Stimulated activated CD4-positive, alpha-beta T cell treated with anti-CD3 and anti-CD28 coated beads, Interleukin-1b, Interleukin-23, amount 100 ng/mL, for 24 hours (primary cell): ENCODE data around the gene DXO.

Experiments used
- DNase-seq, 4 experiments: peaks; one replicate each; pipeline ENCODE4 v3.0.0-alpha.2; 2020; ENCODE audit warnings: low read depth in 4 of 4, low spot score in 1 of 4

Gene DXO

GRCh38 chr6:31930962-31931361, 41.0 kb downstream of the DXO start:
- DNase-seq: no peak

GRCh38 chr6:31928672-31928939, 43.3 kb downstream of the DXO start:
- no peak for DNase-seq

- no peak for DNase-seq
These were observed 43.9 kb downstream of the DXO start for GRCh38 chr6:31927863-31928671.

- DNase-seq: no peak
These were observed 44.6 kb downstream of the DXO start, which contains the start of gene C2 for GRCh38 chr6:31927242-31927862. Gene C2 (plus strand): TSS chr6:31927717. CDS start chr6:31927753, 36 bp downstream.

GRCh38 chr6:31922942-31923341, 49.0 kb downstream of the DXO start:
- DNase-seq: no peak

GRCh38 chr6:31920811-31921210, 51.1 kb downstream of the DXO start:
- no peak for DNase-seq
